KMS-11 (cell line): ENCODE data around the gene DRAP1.

Source experiments
- H2AFZ ChIP-seq: fragments of 200-600 bp; sonication (generic); 2 replicates; pipeline ENCODE4 v1.6.1; 2016; ENCODE audit warnings: antibody characterized with exemption, mixed run types, low read depth
- H3K27ac ChIP-seq: fragments of 200-600 bp; sonication (generic); 2 replicates; pipeline ENCODE4 v1.6.1; 2016; ENCODE audit warnings: mild to moderate bottlenecking, mixed run types
- H3K27me3 ChIP-seq: fragments of 200-600 bp; sonication (generic); 2 replicates; pipeline ENCODE4 v1.6.1; 2017; ENCODE audit warnings: mild to moderate bottlenecking, low read depth, mixed run types, moderate library complexity; ENCODE audit not compliant: insufficient read depth
- H3K36me3 ChIP-seq: fragments of 200-600 bp; sonication (generic); 2 replicates; pipeline ENCODE4 v1.6.1; 2017; ENCODE audit warnings: mild to moderate bottlenecking, mixed run types; ENCODE audit not compliant: insufficient read depth
- H3K4me1 ChIP-seq: fragments of 200-600 bp; sonication (generic); 2 replicates; pipeline ENCODE4 v1.6.1; 2016; ENCODE audit warnings: mild to moderate bottlenecking, low read depth, mixed run types; ENCODE audit not compliant: poor library complexity, severe bottlenecking
- H3K4me2 ChIP-seq: fragments of 200-600 bp; sonication (generic); 2 replicates; pipeline ENCODE4 v1.7.0; 2016; ENCODE audit warnings: mild to moderate bottlenecking, mixed run types
- H3K4me3 ChIP-seq: fragments of 200-600 bp; sonication (generic); IDR thresholded peaks from 2 replicates; pipeline ENCODE4 v1.6.1; 2017; ENCODE audit warnings: low read depth, low read length, mixed read lengths; ENCODE audit not compliant: insufficient read depth
- H3K79me2 ChIP-seq: fragments of 200-600 bp; sonication (generic); 2 replicates; pipeline ENCODE4 v1.6.1; 2016; ENCODE audit warnings: low read depth, mixed run types; ENCODE audit not compliant: insufficient read depth
- H3K9ac ChIP-seq: fragments of 200-600 bp; sonication (generic); 2 replicates; pipeline ENCODE4 v1.6.1; 2016; ENCODE audit warnings: mild to moderate bottlenecking, mixed run types
- H4K20me1 ChIP-seq: fragments of 200-600 bp; sonication (generic); 2 replicates; pipeline ENCODE4 v1.6.1; 2016; ENCODE audit warnings: mild to moderate bottlenecking, mixed run types; ENCODE audit not compliant: insufficient read depth
- CTCF ChIP-seq: fragments of 200-600 bp; sonication (generic); conservative IDR thresholded peaks from 2 replicates; pipeline ENCODE4 v1.6.1; 2017; ENCODE audit warnings: low read depth, mild to moderate bottlenecking, antibody characterized with exemption, low read length, moderate library complexity, mixed read lengths

DRAP1 gene

GRCh38 chr11:65903068-65903481, 16.2 kb upstream of the DRAP1 start:
- H3K4me2 ChIP-seq = peak overlapping the region; percentile 93; the same call in 1 of the 2 replicates
- H3K79me2 ChIP-seq = no peaks in the 10 kb centered on the region
- H3K27me3 ChIP-seq = no peaks in the 10 kb centered on the region
- peak overlapping the region; percentile 36; the same call in 1 of the 2 replicates for H3K9ac ChIP-seq
- H4K20me1 ChIP-seq = no peaks in the 10 kb centered on the region
- H3K4me3 ChIP-seq = no peak overlapping the region
- peak overlapping the region; percentile 81 for H3K27ac ChIP-seq
- H3K36me3 ChIP-seq = no peaks in the 10 kb centered on the region
- TF ChIP-seq CTCF = no peak
- H2AFZ ChIP-seq = peak overlapping the region; percentile 68
- H3K4me1 ChIP-seq = peaks cover 40% of the 10 kb centered on the region

- Histone ChIP-seq H4K20me1 (no peaks in the 10 kb centered on the region), H3K27me3 (no peaks in the 10 kb centered on the region), H3K79me2 (no peaks in the 10 kb centered on the region), H3K27ac (peak overlapping the region; percentile 81; the same call in 1 of the 2 replicates), H2AFZ (peak overlapping the region; percentile 68; the same call in 1 of the 2 replicates), H3K4me1 (peaks cover 42% of the 10 kb centered on the region), H3K4me3 (no peak overlapping the region), H3K4me2 (peak overlapping the region; percentile 93; the same call in 1 of the 2 replicates), H3K9ac (no peak overlapping the region), H3K36me3 (no peaks in the 10 kb centered on the region)
- TF ChIP-seq CTCF = no peak
Measured at GRCh38 chr11:65903715-65904114, 15.5 kb upstream of the DRAP1 start.

GRCh38 chr11:65906602-65907001, 12.6 kb upstream of the DRAP1 start:
- Histone ChIP-seq H3K4me3 (no peak overlapping the region), H3K4me1 (peaks cover 45% of the 10 kb centered on the region), H3K27me3 (no peaks in the 10 kb centered on the region), H3K79me2 (no peaks in the 10 kb centered on the region), H3K27ac (no peak overlapping the region), H3K4me2 (no peak overlapping the region), H4K20me1 (no peaks in the 10 kb centered on the region), H2AFZ (no peak overlapping the region), H3K36me3 (no peaks in the 10 kb centered on the region), H3K9ac (no peak overlapping the region)
- no peak for TF ChIP-seq CTCF

GRCh38 chr11:65907878-65908277, 11.3 kb upstream of the DRAP1 start:
- Histone ChIP-seq H2AFZ (no peak overlapping the region), H3K27ac (no peak overlapping the region), H3K4me3 (no peak overlapping the region), H4K20me1 (no peaks in the 10 kb centered on the region), H3K79me2 (no peaks in the 10 kb centered on the region), H3K36me3 (no peaks in the 10 kb centered on the region), H3K4me1 (peaks cover 42% of the 10 kb centered on the region), H3K27me3 (no peaks in the 10 kb centered on the region), H3K4me2 (no peak overlapping the region), H3K9ac (no peak overlapping the region)
- no peak for TF ChIP-seq CTCF
